Subcutaneous adipose tissue (tissue), 4 donors: ENCODE measurements around the gene NUP50. TPM values are rescaled to one million over a fixed set of nuclear protein-coding genes. Genes with fewer than 3 reads are reported as not detected.

Experiments
- CTCF ChIP-seq: fragments of 450-650 bp; IDR thresholded peaks from one replicate; pipeline ENCODE4 v1.5.1; 2016; ENCODE audit warnings: low read depth, mild to moderate bottlenecking, control low read depth, antibody characterized with exemption, moderate library complexity
- small RNA-seq: library from RNA; depleted of rRNA; stranded (forward); fragments of <200 nt; gene quantifications from one replicate; pipeline ENCODE3, GENCODE V24; 2016
- total RNA-seq, 4 donors: library from RNA; depleted of rRNA; stranded (reverse); fragments of >200 nt; gene quantifications; one replicate each; pipeline ENCODE4 v1.1.0, GENCODE V29; 2016

The NUP50 gene
- total RNA-seq, 4 donors from 2014 or later, result 39.6 to 58.0 (median 50.2) TPM

GRCh38 chr22:45233827-45234226 lies 70.1 kb downstream of the NUP50 start:
- TF ChIP-seq CTCF, result no peak

- TF ChIP-seq CTCF, result no peak
These were observed 71.5 kb downstream of the NUP50 start for GRCh38 chr22:45235101-45235777.

- no peak for TF ChIP-seq CTCF
These were observed 72.2 kb downstream of the NUP50 start for GRCh38 chr22:45235851-45236342.

GRCh38 chr22:45237065-45237990 lies 73.6 kb downstream of the NUP50 start:
- TF ChIP-seq CTCF, result no peak

Small RNAs within 50 kb of the gene (small RNA-seq; reads per million reads assigned to genes)
- gene MIR1249, result 9.6 reads per million, percentile 89 among the genes with 10 or more reads in this experiment

Other genes starting within 250 kb of the NUP50 start
- gene PHF21B, start 153.9 kb upstream of the NUP50 start, total RNA-seq, result under 1 TPM in 1 of 4 donors, not detected in 3; 0.16 TPM
- 10 to 100 TPM; 20.1 to 69.7 (median 36.0) TPM for gene KIAA0930, start 77.0 kb downstream of the NUP50 start, total RNA-seq
- gene UPK3A, start 121.0 kb downstream of the NUP50 start, total RNA-seq, result not detected
- 10 to 100 TPM; 17.3 to 60.1 (median 37.9) TPM for gene FAM118A, start 146.0 kb downstream of the NUP50 start, total RNA-seq
- under 1 TPM in 1 of 4 donors, not detected in 3; 0.17 TPM for gene SMC1B, start 249.7 kb downstream of the NUP50 start, total RNA-seq
- not detected for gene RIBC2, start 249.8 kb downstream of the NUP50 start, total RNA-seq